HFFc6 (cell line): ENCODE data around the gene KCNIP4. TPM values are rescaled to one million over a fixed set of nuclear protein-coding genes. Genes with fewer than 3 reads are reported as not detected.

Experiments
- DNase-seq: peaks from one replicate; pipeline ENCODE4 v3.0.0-alpha.2; 2018
- H3K27ac Mint-ChIP-seq: 2 replicates; pipeline ENCODE4 v1.8.0; 2020; ENCODE audit warnings: mild to moderate bottlenecking, mixed read lengths
- H3K27me3 Mint-ChIP-seq: 2 replicates; pipeline ENCODE4 v1.8.0; 2021; ENCODE audit warnings: mild to moderate bottlenecking, moderate library complexity, mixed read lengths; ENCODE audit not compliant: insufficient read depth
- H3K36me3 Mint-ChIP-seq: 2 replicates; pipeline ENCODE4 v1.8.0; 2021; ENCODE audit warnings: low read depth, mixed read lengths
- H3K4me1 Mint-ChIP-seq: 2 replicates; pipeline ENCODE4 v1.8.0; 2020; ENCODE audit warnings: low read depth, mixed read lengths
- H3K4me3 Mint-ChIP-seq: 2 replicates; pipeline ENCODE4 v1.8.0; 2020; ENCODE audit warnings: mild to moderate bottlenecking, moderate library complexity, mixed read lengths
- H3K9me3 Mint-ChIP-seq: 2 replicates; pipeline ENCODE4 v1.8.0; 2020; ENCODE audit warnings: mild to moderate bottlenecking, mixed read lengths
- CTCF ChIP-seq: fragments of 200-600 bp; sonication (generic); IDR thresholded peaks from 2 replicates; pipeline ENCODE4 v1.5.0; 2021; ENCODE audit warnings: antibody characterized with exemption, mild to moderate bottlenecking
- total RNA-seq, 6 experiments: library from RNA; stranded (reverse); fragmentation: NEBNext Ultra II Directional; extraction: Animal tissue kit (Norgen Biotek cat#: 25700); gene quantifications; 2 replicates in 1 of 6; 3 replicates in 5 of 6; pipeline ENCODE4 v1.2.3, GENCODE V29; 2021

The KCNIP4 gene
- total RNA-seq, 6 experiments from 2014 or later = not detected

GRCh38 chr4:21952549-21952948 is 4.0 kb upstream of the KCNIP4 start:
- DNase-seq = no peak
- Mint-ChIP-seq H3K4me1 (peaks cover 5% of the 10 kb centered on the region; the same call in 1 of the 2 replicates), H3K36me3 (no peaks in the 10 kb centered on the region), H3K27ac (no peak overlapping the region), H3K9me3 (no peaks in the 10 kb centered on the region), H3K4me3 (no peak overlapping the region), H3K27me3 (peaks cover 13% of the 10 kb centered on the region; the same call in 1 of the 2 replicates)
- TF ChIP-seq CTCF = no peak

GRCh38 chr4:21949073-21949457 is 493 bp upstream of the KCNIP4 start:
- H3K27ac Mint-ChIP-seq = no peak overlapping the region
- H3K9me3 Mint-ChIP-seq = no peaks in the 10 kb centered on the region
- H3K27me3 Mint-ChIP-seq = peaks cover 20% of the 10 kb centered on the region; the same call in 1 of the 2 replicates
- no peak for TF ChIP-seq CTCF
- DNase-seq = no peak
- H3K4me3 Mint-ChIP-seq = no peak overlapping the region
- H3K4me1 Mint-ChIP-seq = peaks cover 5% of the 10 kb centered on the region; the same call in 1 of the 2 replicates
- no peaks in the 10 kb centered on the region for H3K36me3 Mint-ChIP-seq

GRCh38 chr4:21947791-21948346 is 703 bp downstream of the KCNIP4 start:
- H3K27ac Mint-ChIP-seq = no peak overlapping the region
- H3K36me3 Mint-ChIP-seq = no peaks in the 10 kb centered on the region
- H3K4me3 Mint-ChIP-seq = peak overlapping the region; percentile 23; the same call in 1 of the 2 replicates
- no peak for DNase-seq
- peaks cover 5% of the 10 kb centered on the region; the same call in 1 of the 2 replicates for H3K4me1 Mint-ChIP-seq
- TF ChIP-seq CTCF = no peak
- peaks cover 20% of the 10 kb centered on the region; the same call in 1 of the 2 replicates for H3K27me3 Mint-ChIP-seq
- H3K9me3 Mint-ChIP-seq = no peaks in the 10 kb centered on the region

- Mint-ChIP-seq H3K4me1 (peaks cover 5% of the 10 kb centered on the region; the same call in 1 of the 2 replicates), H3K9me3 (no peaks in the 10 kb centered on the region), H3K4me3 (no peak overlapping the region), H3K27me3 (peaks cover 18% of the 10 kb centered on the region; the same call in 1 of the 2 replicates), H3K36me3 (no peaks in the 10 kb centered on the region), H3K27ac (no peak overlapping the region)
- no peak for TF ChIP-seq CTCF
- DNase-seq = no peak
Observed at GRCh38 chr4:21946858-21947257, 1.7 kb downstream of the KCNIP4 start.

- Mint-ChIP-seq H3K9me3 (no peaks in the 10 kb centered on the region), H3K27ac (no peak overlapping the region), H3K36me3 (no peaks in the 10 kb centered on the region), H3K4me1 (no peaks in the 10 kb centered on the region), H3K27me3 (peaks cover 1% of the 10 kb centered on the region; the same call in 1 of the 2 replicates), H3K4me3 (no peak overlapping the region)
- no peak for DNase-seq
- TF ChIP-seq CTCF = no peak
Observed at GRCh38 chr4:21921526-21922180, 26.9 kb downstream of the KCNIP4 start.
